Ovary (tissue), 9 donors: ENCODE results near the gene TIPARP. TPM values are rescaled to one million over a fixed set of nuclear protein-coding genes. Genes with fewer than 3 reads are reported as not detected.

Experiments
- DNase-seq, 5 donors: peaks; one replicate each; pipeline ENCODE4 v3.0.0-alpha.2; 2019 to 2020
- H3K27ac ChIP-seq, 2 donors: fragments of 200-600 bp; one replicate each; pipeline versions ENCODE4 v1.5.1 to v1.8.0; 2019 to 2022
- H3K27me3 ChIP-seq: fragments of 200-600 bp; one replicate; pipeline ENCODE4 v1.8.0; 2022
- H3K36me3 ChIP-seq: fragments of 200-600 bp; sonication (generic); one replicate; pipeline ENCODE4 v1.5.1; 2019
- H3K4me1 ChIP-seq: one replicate; pipeline ENCODE4 v1.8.1; 2013; ENCODE audit warnings: mild to moderate bottlenecking, moderate library complexity; ENCODE audit not compliant: insufficient read depth
- H3K4me3 ChIP-seq: fragments of 200-600 bp; sonication (generic); one replicate; pipeline ENCODE4 v1.5.1; 2017
- H3K9me3 ChIP-seq, 2 donors: fragments of 200-600 bp in 1 of 2; sonication (generic) in 1 of 2; one replicate each; pipeline versions ENCODE4 v1.5.1 to v1.8.1; 2013 to 2019; ENCODE audit warnings: mild to moderate bottlenecking in 1 of 2, moderate library complexity in 1 of 2
- EP300 ChIP-seq: sonication (generic); formaldehyde crosslinking; IDR thresholded peaks from one replicate; pipeline ENCODE4 v1.6.1; 2017; ENCODE audit warnings: antibody characterized with exemption
- POLR2A ChIP-seq: fragments of 450-650 bp; IDR thresholded peaks from one replicate; pipeline ENCODE4 v1.6.1; 2017; ENCODE audit warnings: antibody characterized with exemption, mild to moderate bottlenecking, moderate library complexity
- WGBS, 3 donors: extraction: QIAGEN DNeasy Blood & Tissue Kit in 1 of 3; methylation state at CpG; one replicate each; pipeline versions ENCODE4 v1.1.5 to v1.1.7; 2013 to 2017; 5-methylcytosine and 5-hydroxymethylcytosine counted together
- intact Hi-C, 4 donors: fragments of 100-400 bp; cut with DNase I; formaldehyde crosslinking; loops; one replicate each; pipeline versions ENCODE4 v1.11.0 to v1.15.1; 2022 to 2023
- polyA plus RNA-seq, 2 donors: library from polyadenylated mRNA; stranded (reverse); fragments of 200-250 nt in 1 of 2; fragments of 350-450 nt in 1 of 2; fragmentation: Illumina TruSeq in 1 of 2; extraction: RNeasy Lipid Tissue Mini Kit (QIAGEN cat#74804) in 1 of 2; gene quantifications; one replicate each; pipeline ENCODE4 v1.2.3, GENCODE V29; 2013 to 2014
- total RNA-seq, 7 donors: library from RNA; depleted of rRNA in 2 of 7; stranded (reverse); fragments of >200 nt in 2 of 7; fragmentation: NEBNext Ultra II Directional in 3 of 7; extraction: Animal tissue kit (Norgen Biotek cat#: 25700) in 3 of 7; gene quantifications; one replicate each; pipeline versions ENCODE4 v1.1.0 to v1.2.4, GENCODE V29; 2016 to 2023
- TF ChIP-seq, protein P1 (sequence below), 3 donors: fragments of 450-650 bp in 2 of 3; fragments of 200-600 bp in 1 of 3; IDR thresholded peaks; one replicate each; pipeline versions ENCODE4 v1.5.1 to v1.8.0; 2016 to 2022; ENCODE audit warnings: antibody characterized with exemption in 3 of 3, mild to moderate bottlenecking in 1 of 3
- donor health status: DM: no; HTN: no; CAD: no; lungs with moderate emphysema.
- donor health status: DM: no; HTN: no; CAD: no.
- donor health status: Bipolar disorder and iron deficiency.
- donor health status: DM: yes; HTN: yes; CAD: no.
- donor health status: DM: no; HTN: no; CAD: no.
- donor health status: DM: yes; HTN: yes; CAD: no.

The TIPARP gene
- total and polyA plus RNA-seq, 9 donors: 11.3 to 109 (median 46.1) TPM

DNA sequence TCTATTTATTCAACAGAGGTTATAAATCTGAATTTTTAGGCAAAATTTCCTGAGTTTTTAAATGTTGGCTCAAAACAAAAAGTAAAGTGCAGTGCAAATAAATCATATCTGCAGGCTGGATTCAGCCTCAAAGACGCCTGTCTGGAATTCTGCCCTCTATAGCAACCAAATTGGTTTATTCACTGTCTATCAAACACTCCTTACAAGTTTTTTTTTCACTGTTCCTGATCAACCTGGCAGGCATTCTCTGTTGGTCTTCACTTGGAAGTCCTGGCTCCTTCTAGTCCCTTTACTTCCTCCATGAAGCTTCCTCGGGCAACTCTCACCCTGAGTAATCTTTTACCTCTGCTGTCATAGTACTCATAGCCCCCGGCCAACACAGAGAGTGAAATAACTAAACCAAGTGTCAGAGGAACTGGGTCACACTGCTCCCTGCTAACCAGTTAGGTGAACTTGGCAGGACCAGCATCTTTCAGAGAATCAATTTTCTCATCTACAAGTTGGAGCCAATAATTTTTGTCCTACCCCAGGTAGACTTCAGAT, 36.8 kb upstream of the TIPARP start:
- TF ChIP-seq, protein P1, sequence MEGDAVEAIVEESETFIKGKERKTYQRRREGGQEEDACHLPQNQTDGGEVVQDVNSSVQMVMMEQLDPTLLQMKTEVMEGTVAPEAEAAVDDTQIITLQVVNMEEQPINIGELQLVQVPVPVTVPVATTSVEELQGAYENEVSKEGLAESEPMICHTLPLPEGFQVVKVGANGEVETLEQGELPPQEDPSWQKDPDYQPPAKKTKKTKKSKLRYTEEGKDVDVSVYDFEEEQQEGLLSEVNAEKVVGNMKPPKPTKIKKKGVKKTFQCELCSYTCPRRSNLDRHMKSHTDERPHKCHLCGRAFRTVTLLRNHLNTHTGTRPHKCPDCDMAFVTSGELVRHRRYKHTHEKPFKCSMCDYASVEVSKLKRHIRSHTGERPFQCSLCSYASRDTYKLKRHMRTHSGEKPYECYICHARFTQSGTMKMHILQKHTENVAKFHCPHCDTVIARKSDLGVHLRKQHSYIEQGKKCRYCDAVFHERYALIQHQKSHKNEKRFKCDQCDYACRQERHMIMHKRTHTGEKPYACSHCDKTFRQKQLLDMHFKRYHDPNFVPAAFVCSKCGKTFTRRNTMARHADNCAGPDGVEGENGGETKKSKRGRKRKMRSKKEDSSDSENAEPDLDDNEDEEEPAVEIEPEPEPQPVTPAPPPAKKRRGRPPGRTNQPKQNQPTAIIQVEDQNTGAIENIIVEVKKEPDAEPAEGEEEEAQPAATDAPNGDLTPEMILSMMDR (IDR thresholded peaks at IDR 0.05): no peak
- TF ChIP-seq EP300 (no peak), POLR2A (no peak)
- no peak overlapping the region for H3K27ac ChIP-seq
- WGBS, 3 donors: 41 to 50% (median 45%) methylated on average over 3 of the region's 3 CpGs
- H3K4me1 ChIP-seq: peaks cover 7% of the 10 kb centered on the region
- intact Hi-C loops: no loop called here
- H3K36me3 ChIP-seq: no peaks in the 10 kb centered on the region
- H3K27me3 ChIP-seq: no peaks in the 10 kb centered on the region
- no peak overlapping the region for H3K4me3 ChIP-seq
- no peak for DNase-seq
- no peaks in the 10 kb centered on the region for H3K9me3 ChIP-seq

DNA sequence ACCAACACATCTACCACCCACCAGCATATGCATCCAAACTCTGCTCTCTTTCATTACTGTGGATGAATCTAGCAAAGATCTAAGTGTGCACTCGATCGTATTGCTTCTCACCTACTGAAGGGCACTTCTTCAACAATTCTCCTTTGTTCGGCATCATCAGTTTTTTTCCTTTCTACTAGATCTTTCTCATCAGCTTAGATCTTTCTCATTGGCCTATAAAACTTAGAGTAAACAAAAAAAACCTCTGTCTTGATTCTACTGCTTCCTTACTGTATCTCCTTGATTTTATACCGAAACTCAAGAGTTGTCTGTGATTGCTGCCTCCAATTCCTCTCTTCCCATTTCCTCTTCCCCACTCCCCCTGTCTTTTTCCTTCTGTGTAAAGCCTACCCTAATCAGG, 36.1 kb upstream of the TIPARP start:
- WGBS, 3 donors: 71 to 98% (median 71%) methylated on average over 3 to 4 of the region's 4 CpGs
- TF ChIP-seq POLR2A: no peak
- TF ChIP-seq, protein P1 (IDR thresholded peaks at IDR 0.05): no peak
- no peaks in the 10 kb centered on the region for H3K9me3 ChIP-seq

DNA sequence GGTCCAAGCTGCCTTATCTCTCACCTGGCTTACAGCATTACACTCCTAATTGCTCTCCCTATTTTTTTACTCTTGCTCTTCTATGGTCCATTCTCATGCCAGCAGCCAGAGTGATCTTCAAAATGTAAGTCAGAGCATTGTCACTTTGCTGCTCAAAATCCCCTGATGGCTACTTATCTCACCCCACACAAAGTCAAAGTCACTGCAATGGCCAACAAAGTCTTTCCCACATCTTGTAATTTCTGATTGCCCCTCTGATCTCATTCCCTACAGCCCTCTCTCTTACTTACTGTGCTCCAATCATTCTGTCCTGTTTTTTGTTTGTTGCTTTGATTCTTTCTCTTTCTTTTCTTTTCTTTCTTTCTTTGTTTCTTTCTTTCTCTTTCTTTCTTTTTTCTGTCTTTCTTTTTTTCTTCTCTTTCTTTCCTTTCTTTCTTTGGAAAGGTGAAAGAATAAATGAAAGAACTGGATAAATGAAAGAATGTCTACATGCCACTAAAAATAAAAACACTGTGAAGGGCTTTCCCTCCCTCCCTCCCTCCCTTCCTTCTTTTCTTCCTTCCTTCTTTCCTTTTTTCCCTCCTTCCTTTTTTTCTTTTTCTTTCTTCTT, 34.9 kb upstream of the TIPARP start:
- H3K36me3 ChIP-seq: no peaks in the 10 kb centered on the region
- H3K27ac ChIP-seq: no peak overlapping the region
- H3K27me3 ChIP-seq: no peaks in the 10 kb centered on the region
- TF ChIP-seq, protein P1 (IDR thresholded peaks at IDR 0.05): no peak
- no peak for TF ChIP-seq POLR2A
- no peak for TF ChIP-seq EP300
- H3K9me3 ChIP-seq: no peaks in the 10 kb centered on the region
- intact Hi-C loops: no loop called here
- no peak for DNase-seq
- peaks cover 2% of the 10 kb centered on the region for H3K4me1 ChIP-seq
- no peak overlapping the region for H3K4me3 ChIP-seq

More for the DNA sequence above, 36.1 kb upstream of the TIPARP start:
- peaks cover 7% of the 10 kb centered on the region for H3K4me1 ChIP-seq
- H3K27me3 ChIP-seq: no peaks in the 10 kb centered on the region
- intact Hi-C loops: no loop called here
- no peaks in the 10 kb centered on the region for H3K36me3 ChIP-seq
- no peak overlapping the region for H3K27ac ChIP-seq
- DNase-seq: no peak
- no peak overlapping the region for H3K4me3 ChIP-seq

DNA sequence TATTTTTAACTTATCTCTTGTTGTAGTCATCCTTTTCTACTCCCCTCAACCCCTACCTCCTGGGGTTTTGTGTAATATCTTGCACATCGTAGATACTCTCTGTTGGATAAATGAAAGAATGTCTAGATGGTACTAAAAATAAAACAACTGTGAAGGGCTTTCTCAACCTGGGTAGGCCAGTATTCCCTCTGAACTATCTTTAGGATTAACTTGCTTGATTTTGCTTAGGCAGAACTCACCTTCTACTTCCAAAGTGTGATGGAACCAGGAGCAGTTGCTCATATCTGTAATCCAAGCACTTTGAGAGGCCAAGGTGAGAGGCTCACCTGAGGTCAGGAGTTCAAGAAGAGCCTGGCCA, 32.8 kb upstream of the TIPARP start:
- Histone ChIP-seq H3K4me3 (no peak overlapping the region), H3K36me3 (no peaks in the 10 kb centered on the region), H3K4me1 (no peaks in the 10 kb centered on the region), H3K27me3 (no peaks in the 10 kb centered on the region), H3K9me3 (no peaks in the 10 kb centered on the region), H3K27ac (no peak overlapping the region)
- no peak for TF ChIP-seq POLR2A
- TF ChIP-seq EP300: no peak
- TF ChIP-seq, protein P1 (IDR thresholded peaks at IDR 0.05): no peak
- no peak for DNase-seq
- WGBS, 3 donors: 0 to 51% (median 0%) methylated on average over 1 of the region's 1 CpG
- intact Hi-C loops: no loop called here
